Measurements from ENCODE around the gene ADSL. TPM values are rescaled to one million over a fixed set of nuclear protein-coding genes. Genes with fewer than 3 reads are reported as not detected.

The ADSL gene
- total and polyA plus RNA-seq, 5 donors: 31.7 to 51.0 (median 39.1) TPM

DNA sequence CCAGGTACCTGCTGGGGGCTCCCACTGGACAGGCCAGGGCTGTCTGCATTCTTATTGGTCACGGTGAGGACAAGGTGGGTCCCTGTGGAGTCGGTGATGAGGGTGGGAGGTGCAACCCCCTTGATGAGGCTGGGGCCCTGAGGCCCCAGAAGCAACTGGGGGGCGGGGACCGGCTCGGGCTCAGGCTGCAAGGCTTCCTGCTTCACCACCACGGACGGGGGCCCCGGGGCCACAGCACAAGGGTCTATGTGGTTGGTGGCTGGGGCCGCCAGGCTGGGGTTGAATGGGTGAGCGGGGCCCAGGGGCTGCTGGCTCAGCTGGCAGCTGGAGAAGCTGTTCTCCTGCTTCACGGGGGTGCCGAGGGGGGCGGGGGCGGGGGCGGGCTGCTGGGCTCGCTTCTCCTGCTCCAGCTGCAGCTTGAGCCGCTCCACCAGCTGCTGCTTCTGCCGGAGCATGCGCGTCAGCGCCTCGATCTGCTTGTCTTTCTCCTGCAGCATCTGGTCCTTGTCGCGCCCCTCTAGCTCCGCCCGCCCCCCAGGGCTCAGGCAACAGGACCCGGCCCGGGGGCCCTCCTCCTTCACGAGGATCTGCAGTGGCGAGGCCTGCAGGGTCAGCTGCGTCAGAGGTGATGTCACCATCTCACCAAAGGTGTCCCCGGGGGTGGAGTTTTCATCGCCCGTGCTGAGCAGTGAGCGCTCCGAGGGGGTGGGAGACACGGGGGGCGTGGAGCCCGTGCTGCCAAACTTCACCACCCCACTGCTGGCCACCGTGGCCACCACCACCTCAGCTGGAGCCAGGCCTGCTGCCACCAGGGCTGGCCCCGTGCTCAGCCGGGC is 72.3 kb downstream of the ADSL start:
- WGBS: 74% methylated on average over 42 of the region's 42 CpGs

DNA sequence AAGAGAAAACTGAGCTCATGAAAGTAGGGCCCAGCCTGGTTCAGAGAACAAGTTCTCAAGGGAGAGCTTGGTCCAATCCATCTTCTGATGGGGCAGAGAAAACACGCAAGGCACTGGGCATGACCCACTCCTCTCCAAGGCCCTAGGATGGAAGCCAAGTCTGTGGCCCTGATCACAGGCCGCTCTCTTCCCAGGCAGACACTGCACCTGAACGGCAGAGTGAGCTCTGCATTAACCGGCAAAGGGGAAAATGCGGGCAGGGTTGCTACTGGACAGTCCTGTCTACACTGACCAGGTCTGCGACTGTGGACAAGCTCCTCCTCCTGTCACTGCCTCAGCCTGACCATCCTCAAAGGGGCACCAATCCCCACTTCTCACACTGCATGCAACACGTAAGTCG is 73.4 kb downstream of the ADSL start:
- no peak overlapping the region for H3K27ac ChIP-seq (ENCODE audit: low read length)
- H3K4me3 ChIP-seq (ENCODE audit: low read length): no peak overlapping the region
- H3K9me3 ChIP-seq (ENCODE audit: control insufficient read depth, low read length): no peaks in the 10 kb centered on the region
- DNase-seq: peak in 1 of 3 donors; percentile 39
- H3K4me1 ChIP-seq (ENCODE audit: control insufficient read depth, insufficient read depth, low read length): peaks cover 4% of the 10 kb centered on the region
- H3K27me3 ChIP-seq (ENCODE audit: control insufficient read depth, insufficient read depth): no peaks in the 10 kb centered on the region
- WGBS: 84% methylated on average over 8 of the region's 8 CpGs
- ATAC-seq: no peak
- intact Hi-C loops (cut with DNase I): no loop called here

More for the DNA sequence above, 72.3 kb downstream of the ADSL start:
- intact Hi-C loops (cut with DNase I): no loop called here
- H3K27ac ChIP-seq (ENCODE audit: low read length): no peak overlapping the region
- H3K27me3 ChIP-seq (ENCODE audit: control insufficient read depth, insufficient read depth): no peaks in the 10 kb centered on the region
- H3K9me3 ChIP-seq (ENCODE audit: control insufficient read depth, low read length): no peaks in the 10 kb centered on the region
- H3K4me3 ChIP-seq (ENCODE audit: low read length): no peak overlapping the region
- DNase-seq (peak; percentile 44 to 76 (median 74)), ATAC-seq (no peak)
- H3K4me1 ChIP-seq (ENCODE audit: control insufficient read depth, insufficient read depth, low read length): no peaks in the 10 kb centered on the region

DNA sequence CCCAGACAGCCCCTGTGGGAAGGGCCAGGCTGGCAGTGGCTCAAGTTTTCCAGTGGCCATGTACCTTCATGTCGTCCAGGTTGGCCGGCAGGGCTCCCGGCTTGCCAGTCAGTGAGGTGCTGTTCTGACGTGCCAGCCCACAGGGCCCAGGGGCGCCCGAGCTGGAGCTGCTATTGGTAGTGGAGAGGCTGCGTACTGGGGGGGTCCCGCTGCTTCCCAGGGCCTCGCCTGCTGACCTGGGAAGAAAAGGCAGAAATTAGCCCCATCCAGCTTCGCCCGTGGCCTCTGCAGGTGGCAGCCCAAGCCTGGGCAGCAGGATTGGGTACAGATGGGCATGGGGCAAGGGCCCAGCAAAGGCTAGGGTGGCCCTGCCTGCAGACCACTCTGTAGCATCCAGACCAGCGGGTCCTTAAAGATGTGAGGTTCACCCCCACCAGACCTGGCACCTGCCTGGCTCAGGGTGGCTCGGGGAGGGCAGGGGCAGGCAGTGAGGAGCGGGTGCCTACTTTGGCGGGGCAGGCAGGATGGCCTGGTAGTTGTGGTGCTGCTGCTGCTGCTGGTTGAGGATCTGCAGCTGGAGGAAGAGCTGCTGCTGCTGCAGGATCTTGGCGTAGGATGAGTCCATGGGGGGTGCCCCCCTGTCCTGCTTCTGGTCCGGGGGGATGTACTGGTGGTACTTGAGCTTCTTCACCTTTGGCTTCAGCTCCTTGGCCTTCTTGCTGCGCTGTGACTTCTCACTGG is 74.2 kb downstream of the ADSL start:
- peak in 2 of 3 donors; percentile 51 to 61 for DNase-seq
- 94% methylated on average over 18 of the region's 18 CpGs for WGBS
- intact Hi-C loops (cut with DNase I): no loop called here

DNA sequence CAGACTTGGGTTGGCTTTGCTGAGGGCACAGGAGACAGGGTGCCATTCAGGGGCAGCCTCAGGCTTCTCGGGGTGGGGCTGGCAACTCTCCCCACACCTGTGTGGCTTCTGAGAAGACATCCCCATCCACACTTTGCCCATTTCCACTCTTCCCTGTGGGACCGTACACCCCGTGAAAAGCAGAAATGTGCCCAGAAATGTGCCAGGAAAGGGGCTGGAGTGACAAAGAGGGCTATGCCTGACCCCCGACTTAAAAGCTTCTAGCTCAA is 74.7 kb downstream of the ADSL start:
- Histone ChIP-seq H3K27me3 (ENCODE audit: control insufficient read depth, insufficient read depth) (no peaks in the 10 kb centered on the region), H3K9me3 (ENCODE audit: control insufficient read depth, low read length) (no peaks in the 10 kb centered on the region), H3K4me1 (ENCODE audit: control insufficient read depth, insufficient read depth, low read length) (peaks cover 4% of the 10 kb centered on the region), H3K4me3 (ENCODE audit: low read length) (no peak overlapping the region), H3K27ac (ENCODE audit: low read length) (no peak overlapping the region)
- ATAC-seq (no peak), DNase-seq (peak in 1 of 3 donors; percentile 25)
- WGBS: 88% methylated on average over 4 of the region's 4 CpGs
- intact Hi-C loops (cut with DNase I): no loop called here

More for the DNA sequence above, 74.2 kb downstream of the ADSL start:
- Histone ChIP-seq H3K4me3 (ENCODE audit: low read length) (no peak overlapping the region), H3K27me3 (ENCODE audit: control insufficient read depth, insufficient read depth) (no peaks in the 10 kb centered on the region), H3K4me1 (ENCODE audit: control insufficient read depth, insufficient read depth, low read length) (peaks cover 4% of the 10 kb centered on the region), H3K9me3 (ENCODE audit: control insufficient read depth, low read length) (no peaks in the 10 kb centered on the region), H3K27ac (ENCODE audit: low read length) (no peak overlapping the region)
- no peak for ATAC-seq

DNA sequence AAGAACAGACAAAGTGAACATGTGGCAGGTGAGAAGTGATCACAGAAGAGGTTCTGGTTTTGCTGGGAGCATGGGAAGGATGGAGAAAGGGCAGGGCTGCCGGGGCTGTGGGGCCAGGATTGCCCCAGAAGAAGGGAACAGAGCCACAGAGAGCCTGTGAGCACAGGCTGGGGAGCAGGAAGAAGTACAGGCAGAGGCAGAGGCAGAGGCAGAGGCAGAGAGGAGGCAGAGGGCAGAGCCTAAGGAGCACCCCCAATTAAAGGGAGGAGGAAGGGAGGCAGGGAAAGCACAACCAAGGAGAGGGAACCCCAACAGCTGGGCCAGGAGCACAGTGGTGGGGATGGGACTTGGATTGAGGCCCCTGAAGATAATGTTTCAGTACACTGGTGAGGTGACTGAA is 75.6 kb downstream of the ADSL start:
- intact Hi-C loops (cut with DNase I): no loop called here
- DNase-seq: peak in 1 of 3 donors; percentile 14
- Histone ChIP-seq H3K4me3 (ENCODE audit: low read length) (no peak overlapping the region), H3K27me3 (ENCODE audit: control insufficient read depth, insufficient read depth) (no peaks in the 10 kb centered on the region), H3K9me3 (ENCODE audit: control insufficient read depth, low read length) (no peaks in the 10 kb centered on the region), H3K4me1 (ENCODE audit: control insufficient read depth, insufficient read depth, low read length) (peaks cover 4% of the 10 kb centered on the region), H3K27ac (ENCODE audit: low read length) (no peak overlapping the region)
- 95% methylated on average over 1 of the region's 1 CpG for whole genome bisulfite sequencing
- ATAC-seq: no peak

DNA sequence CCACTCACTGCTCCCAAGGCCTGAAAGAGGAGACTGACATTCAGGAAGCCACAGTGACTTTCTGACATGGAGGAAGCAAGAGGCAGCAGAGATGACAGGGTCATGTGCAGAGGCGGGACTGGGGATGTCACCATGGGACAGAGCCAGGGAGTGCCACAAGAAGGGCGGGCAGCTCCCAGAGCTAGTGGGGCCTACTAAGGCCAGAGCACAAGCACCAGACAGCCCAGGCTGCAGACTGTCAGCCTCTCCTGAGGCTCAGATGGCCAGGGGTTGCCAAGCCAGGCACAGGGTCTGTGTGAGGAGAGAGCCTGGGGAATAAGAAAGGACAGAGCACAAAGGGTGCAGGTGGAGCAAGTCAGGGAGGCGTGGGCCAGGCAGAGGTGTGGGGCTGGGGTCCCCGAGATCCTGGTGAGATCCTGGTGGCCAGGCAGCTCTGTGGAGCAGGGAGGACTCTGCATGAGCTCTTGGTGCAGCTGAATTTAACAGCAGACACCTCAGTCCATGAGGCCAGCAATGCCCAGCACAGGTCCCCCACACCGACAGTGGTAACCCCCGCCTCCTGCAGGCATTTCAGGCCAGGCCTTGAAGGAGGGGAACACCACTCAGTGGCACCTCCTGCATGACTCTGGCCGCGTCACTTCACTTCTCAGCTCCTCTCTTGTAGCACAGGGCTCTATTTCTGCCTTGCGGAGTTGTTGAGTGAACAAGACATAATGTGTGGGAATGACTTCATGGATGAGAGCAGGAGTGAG is 76.4 kb downstream of the ADSL start:
- peak; percentile 25 to 29 for ATAC-seq
- WGBS: 84% methylated on average over 9 of the region's 9 CpGs
- Histone ChIP-seq H3K9me3 (ENCODE audit: control insufficient read depth, low read length) (no peaks in the 10 kb centered on the region), H3K4me1 (ENCODE audit: control insufficient read depth, insufficient read depth, low read length) (peaks cover 4% of the 10 kb centered on the region), H3K4me3 (ENCODE audit: low read length) (no peak overlapping the region), H3K27ac (ENCODE audit: low read length) (no peak overlapping the region), H3K27me3 (ENCODE audit: control insufficient read depth, insufficient read depth) (no peaks in the 10 kb centered on the region)
- intact Hi-C loops (cut with DNase I): no loop called here
- DNase-seq: peak in 1 of 3 donors; percentile 64

DNA sequence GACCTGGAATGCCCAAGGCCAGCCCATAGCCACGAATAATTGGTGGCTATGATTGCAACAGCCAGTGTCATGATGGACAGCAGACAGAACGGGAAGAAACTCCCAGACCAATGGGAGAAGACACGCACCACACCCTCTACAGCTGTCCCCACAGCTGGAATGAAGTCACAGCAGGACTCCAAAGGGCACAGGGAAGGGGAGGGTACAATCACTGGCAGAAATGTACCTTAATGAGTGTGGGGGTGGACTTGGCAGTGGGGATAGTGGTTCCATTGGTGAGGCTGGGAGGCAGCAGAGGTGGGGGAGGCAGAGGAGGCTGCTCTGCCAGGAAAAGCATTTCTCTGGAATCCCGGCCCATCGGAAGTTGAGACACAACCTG is 77.0 kb downstream of the ADSL start:
- DNase-seq (no peak), ATAC-seq (no peak)
- WGBS: 67% methylated on average over 5 of the region's 5 CpGs
- H3K9me3 ChIP-seq (ENCODE audit: control insufficient read depth, low read length): no peaks in the 10 kb centered on the region
- H3K27ac ChIP-seq (ENCODE audit: low read length): no peak overlapping the region
- no peak overlapping the region for H3K4me3 ChIP-seq (ENCODE audit: low read length)
- H3K27me3 ChIP-seq (ENCODE audit: control insufficient read depth, insufficient read depth): no peaks in the 10 kb centered on the region
- intact Hi-C loops (cut with DNase I): no loop called here
- H3K4me1 ChIP-seq (ENCODE audit: control insufficient read depth, insufficient read depth, low read length): peaks cover 4% of the 10 kb centered on the region

DNA sequence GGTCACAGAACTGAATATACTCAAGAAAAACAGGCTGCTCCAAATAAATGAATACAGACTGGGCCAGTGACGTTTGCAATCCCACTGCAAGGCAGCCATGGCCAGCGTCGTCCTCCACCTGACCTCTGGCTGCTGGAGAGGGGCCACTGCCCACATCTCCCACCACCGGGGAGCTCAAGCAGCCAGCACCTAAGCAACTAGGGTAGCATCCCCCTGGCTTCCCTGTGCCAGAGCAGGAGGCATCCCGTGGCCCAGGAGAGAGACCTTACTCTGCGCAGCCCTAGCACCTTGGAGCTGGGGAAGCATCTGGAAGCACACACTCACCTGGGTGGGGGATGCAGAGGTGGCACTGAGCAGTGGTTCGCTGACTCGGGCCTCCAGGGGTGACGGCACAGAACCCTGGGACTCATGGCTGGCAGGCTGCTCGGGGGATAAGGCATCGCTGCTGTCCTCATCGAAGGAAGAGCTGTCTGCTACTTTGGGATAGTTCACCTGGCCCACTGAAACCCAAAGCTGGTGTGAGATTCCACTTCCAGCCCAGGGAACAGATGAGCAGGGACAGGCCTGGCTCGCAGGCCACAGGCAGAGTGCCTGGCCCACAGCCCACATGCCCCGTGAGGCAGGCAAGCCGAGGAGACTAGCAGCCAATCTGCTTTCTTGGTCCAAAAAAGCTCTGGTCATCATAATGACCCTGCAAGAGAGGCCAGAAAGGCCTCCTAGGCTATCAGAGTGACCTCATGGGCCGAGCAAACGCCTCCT is 77.8 kb downstream of the ADSL start:
- no peak for ATAC-seq
- Histone ChIP-seq H3K27me3 (ENCODE audit: control insufficient read depth, insufficient read depth) (no peaks in the 10 kb centered on the region), H3K9me3 (ENCODE audit: control insufficient read depth, low read length) (no peaks in the 10 kb centered on the region), H3K27ac (ENCODE audit: low read length) (no peak overlapping the region), H3K4me1 (ENCODE audit: control insufficient read depth, insufficient read depth, low read length) (peaks cover 4% of the 10 kb centered on the region), H3K4me3 (ENCODE audit: low read length) (no peak overlapping the region)
- DNase-seq: peak in 1 of 3 donors; percentile 44
- intact Hi-C loops (cut with DNase I): no loop called here
- WGBS: 83% methylated on average over 17 of the region's 17 CpGs

DNA sequence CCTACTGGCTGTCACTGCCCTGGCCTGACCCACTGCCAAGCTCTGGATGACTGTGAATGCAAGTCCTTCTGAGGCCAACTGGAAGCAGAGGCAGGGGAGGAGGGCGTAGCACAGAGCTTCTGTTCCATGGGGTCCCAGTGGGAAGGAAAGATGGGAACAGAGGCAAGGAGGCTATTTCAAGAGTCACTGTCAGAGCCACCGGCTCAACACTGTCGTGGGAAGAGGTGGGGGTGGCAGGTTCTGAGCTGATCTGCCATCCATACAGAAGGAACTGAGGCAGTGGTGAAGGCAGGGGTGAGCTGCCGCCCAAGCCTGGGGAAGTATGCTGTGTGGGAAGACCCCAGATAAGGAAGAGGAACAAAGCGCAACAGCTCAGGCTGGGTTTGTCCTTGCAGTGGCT is 78.8 kb downstream of the ADSL start:
- intact Hi-C loops (cut with DNase I): no loop called here
- no peak for ATAC-seq
- H3K4me3 ChIP-seq (ENCODE audit: low read length): no peak overlapping the region
- 74% methylated on average over 5 of the region's 5 CpGs for WGBS
- no peaks in the 10 kb centered on the region for H3K27me3 ChIP-seq (ENCODE audit: control insufficient read depth, insufficient read depth)
- no peaks in the 10 kb centered on the region for H3K9me3 ChIP-seq (ENCODE audit: control insufficient read depth, low read length)
- no peak overlapping the region for H3K27ac ChIP-seq (ENCODE audit: low read length)
- DNase-seq: peak in 1 of 3 donors; percentile 28
- H3K4me1 ChIP-seq (ENCODE audit: control insufficient read depth, insufficient read depth, low read length): peaks cover 4% of the 10 kb centered on the region

DNA sequence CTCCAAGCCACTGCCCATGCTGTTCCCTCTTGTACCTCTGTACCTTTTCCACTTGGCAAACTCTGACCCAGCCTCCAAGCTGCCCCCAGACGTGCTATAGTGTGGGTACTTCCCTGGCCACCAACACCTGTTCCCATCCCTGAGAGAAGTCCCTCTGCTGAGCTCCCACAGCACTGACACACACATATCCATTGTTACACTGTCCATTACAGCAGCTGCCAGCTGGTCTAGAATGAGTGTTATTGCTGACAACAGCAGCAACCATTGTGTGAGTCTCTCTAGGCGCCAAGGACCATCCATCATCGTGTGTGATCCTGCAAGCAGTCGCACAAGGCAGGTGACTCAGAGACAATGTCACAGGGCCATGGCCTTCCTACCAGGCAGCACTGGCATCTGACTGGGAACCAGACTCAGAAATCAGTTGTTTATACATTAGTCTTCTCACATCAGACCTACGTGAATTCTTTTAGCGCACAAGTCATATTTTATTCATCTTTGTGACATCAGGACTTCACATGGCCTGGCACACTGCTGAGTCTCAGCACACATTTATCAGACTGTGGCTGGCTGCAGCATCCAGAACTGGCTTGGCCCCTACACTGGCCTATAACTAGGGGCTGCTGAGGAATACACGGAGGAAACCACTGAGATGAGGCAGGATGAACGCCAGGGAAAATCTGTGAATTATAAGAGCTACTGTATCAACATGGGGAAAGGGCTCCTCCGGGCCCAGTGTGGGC is 80.5 kb downstream of the ADSL start:
- intact Hi-C loops (cut with DNase I): no loop called here

More for the DNA sequence above, 80.5 kb downstream of the ADSL start:
- WGBS: 73% methylated on average over 9 of the region's 9 CpGs
- H3K4me1 ChIP-seq (ENCODE audit: control insufficient read depth, insufficient read depth, low read length): peaks cover 6% of the 10 kb centered on the region
- no peaks in the 10 kb centered on the region for H3K27me3 ChIP-seq (ENCODE audit: control insufficient read depth, insufficient read depth)
- no peak overlapping the region for H3K4me3 ChIP-seq (ENCODE audit: low read length)
- no peaks in the 10 kb centered on the region for H3K9me3 ChIP-seq (ENCODE audit: control insufficient read depth, low read length)
- ATAC-seq (no peak), DNase-seq (no peak)
- H3K27ac ChIP-seq (ENCODE audit: low read length): no peak overlapping the region

Data from right cardiac atrium (tissue), 5 donors.